ENCODE measurements around the gene C1orf35.

Gene C1orf35

DNA sequence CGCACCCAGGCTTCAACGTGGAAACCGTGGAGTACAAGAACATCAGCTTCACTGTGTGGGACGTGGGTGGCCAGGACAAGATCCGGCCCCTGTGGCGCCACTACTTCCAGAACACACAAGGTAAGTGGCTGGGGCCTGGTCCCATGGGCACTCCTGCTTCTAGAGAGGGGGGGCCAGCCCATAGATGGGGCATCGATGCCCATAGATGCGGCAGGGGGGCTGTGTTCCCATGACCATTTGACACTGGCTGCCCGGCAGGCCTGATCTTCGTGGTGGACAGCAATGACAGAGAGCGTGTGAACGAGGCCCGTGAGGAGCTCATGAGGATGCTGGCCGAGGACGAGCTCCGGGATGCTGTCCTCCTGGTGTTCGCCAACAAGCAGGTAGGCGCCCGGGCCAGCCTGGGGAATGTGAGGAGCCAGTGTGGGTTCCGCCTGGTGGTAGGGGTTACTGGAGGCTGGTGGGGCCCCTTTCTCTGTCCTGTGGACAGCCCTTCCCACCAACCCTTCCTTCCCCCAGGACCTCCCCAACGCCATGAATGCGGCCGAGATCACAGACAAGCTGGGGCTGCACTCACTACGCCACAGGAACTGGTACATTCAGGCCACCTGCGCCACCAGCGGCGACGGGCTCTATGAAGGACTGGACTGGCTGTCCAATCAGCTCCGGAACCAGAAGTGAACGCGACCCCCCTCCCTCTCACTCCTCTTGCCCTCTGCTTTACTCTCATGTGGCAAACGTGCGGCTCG lies 5.6 kb downstream of the C1orf35 start:
- no peak for DNase-seq (ENCODE audit: extremely low spot score, insufficient read length, low read depth)
- FAIRE-seq = no peak

DNA sequence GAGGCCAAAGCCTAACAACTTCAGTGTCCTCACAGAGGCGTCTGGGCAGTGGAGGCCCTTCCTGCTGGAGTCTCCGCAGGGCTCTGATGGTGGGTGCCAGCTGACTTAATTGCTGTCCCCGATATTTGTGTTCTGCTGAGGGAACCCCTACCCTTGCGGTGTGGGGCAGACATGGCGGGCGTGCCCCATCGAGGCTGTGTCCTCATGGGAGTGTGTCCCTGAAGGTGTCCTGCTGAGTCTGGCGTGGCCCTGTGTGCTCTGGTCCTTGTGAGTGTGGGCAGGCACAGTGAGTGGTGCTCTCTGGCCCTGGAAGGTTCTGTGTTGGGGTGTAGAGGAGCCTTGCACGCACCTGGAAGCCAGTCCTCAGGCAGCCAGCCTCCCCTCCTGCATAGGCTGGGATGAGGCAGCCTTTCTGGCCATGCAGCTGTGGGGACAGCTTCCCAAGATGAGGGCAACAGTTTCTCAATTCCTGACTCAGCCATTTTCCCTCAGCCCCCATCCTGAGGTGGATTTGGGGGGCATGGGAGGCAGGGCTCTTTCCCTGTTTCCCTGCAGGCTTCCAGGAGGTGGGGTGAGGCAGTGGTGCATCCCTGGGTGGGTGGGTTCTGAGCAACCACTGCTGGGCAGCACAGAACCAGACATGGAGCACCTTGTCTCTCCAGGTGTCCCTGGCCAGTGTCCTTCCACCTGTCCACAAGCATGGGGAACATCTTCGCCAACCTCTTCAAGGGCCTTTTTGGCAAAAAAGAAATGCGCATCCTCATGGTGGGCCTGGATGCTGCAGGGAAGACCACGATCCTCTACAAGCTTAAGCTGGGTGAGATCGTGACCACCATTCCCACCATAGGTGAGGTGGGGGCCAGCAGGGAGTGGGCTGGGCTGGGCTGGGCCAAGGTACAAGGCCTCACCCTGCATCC lies 6.5 kb downstream of the C1orf35 start:
- DNase-seq (ENCODE audit: extremely low spot score, insufficient read length, low read depth) (no peak), FAIRE-seq (no peak)

DNA sequence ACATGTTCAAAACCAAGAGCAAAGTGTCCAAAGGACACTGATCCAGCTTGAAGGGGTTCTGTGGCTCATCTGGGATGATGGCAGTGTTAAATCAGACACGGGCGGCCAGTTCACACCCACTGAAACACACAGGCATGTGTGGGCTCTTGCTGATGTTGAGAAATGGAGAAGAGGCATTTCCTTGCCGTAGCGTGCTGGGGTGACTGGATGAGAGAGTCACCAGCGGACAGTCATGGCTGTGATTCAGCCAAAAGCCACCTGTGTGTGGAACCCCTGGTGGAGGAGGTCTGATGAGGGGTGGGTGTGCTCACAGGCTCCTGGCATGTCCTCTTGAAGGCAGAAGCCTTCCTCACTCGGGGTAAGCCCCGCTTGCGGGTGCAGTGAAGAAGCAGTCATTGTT lies 7.2 kb downstream of the C1orf35 start:
- no peak for FAIRE-seq
- DNase-seq (ENCODE audit: extremely low spot score, insufficient read length, low read depth) = no peak

DNA sequence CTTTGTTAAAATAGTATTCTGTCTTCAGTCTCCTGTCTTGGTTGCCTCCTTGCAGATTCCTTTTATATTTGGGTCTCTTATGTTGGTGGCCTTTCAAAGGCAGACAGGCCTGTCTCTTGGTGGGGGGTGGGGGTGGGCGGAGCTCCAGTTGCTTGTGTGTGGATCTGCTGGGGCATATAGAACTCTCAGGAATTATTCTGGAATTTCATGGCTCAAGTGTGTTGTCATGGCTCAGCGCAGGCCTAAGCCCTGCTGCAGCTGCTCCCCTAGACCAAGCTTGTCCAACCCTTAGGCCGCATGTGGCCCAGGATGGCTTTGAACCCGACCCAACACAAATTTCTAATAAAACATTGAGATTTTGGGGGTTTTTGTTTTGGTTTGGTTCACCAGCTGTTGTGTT lies 8.0 kb downstream of the C1orf35 start:
- no peak for FAIRE-seq
- DNase-seq (ENCODE audit: extremely low spot score, insufficient read length, low read depth) = no peak

DNA sequence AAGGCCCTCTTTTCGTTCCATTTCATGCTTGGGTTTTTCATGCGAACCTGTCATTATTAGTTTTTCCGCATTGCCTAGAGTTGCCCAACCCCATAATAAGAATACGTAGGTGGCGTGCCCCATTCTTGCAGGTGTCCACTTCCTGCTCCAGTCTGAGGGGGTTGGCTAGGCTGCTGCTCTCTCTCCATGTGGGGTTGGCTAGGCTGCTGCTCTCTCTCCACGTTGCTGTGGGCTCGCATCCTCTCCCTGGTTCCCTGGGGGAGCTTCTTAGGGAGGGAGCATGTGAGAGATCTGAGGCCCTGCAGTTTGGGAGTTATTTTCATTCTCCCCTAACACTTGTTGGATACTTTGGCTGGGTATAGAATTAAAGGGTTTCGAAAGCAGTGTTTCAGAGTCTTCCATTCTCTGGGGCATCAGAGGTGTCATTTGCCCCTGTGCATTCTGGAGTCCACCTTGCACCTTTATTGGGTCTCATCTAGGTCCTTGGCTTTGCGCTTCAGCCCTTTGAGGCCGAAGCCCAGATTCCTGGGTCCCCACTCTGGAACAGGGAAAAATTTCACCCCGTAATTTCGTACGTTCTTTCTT lies 8.6 kb downstream of the C1orf35 start:
- no peak for FAIRE-seq

DNA sequence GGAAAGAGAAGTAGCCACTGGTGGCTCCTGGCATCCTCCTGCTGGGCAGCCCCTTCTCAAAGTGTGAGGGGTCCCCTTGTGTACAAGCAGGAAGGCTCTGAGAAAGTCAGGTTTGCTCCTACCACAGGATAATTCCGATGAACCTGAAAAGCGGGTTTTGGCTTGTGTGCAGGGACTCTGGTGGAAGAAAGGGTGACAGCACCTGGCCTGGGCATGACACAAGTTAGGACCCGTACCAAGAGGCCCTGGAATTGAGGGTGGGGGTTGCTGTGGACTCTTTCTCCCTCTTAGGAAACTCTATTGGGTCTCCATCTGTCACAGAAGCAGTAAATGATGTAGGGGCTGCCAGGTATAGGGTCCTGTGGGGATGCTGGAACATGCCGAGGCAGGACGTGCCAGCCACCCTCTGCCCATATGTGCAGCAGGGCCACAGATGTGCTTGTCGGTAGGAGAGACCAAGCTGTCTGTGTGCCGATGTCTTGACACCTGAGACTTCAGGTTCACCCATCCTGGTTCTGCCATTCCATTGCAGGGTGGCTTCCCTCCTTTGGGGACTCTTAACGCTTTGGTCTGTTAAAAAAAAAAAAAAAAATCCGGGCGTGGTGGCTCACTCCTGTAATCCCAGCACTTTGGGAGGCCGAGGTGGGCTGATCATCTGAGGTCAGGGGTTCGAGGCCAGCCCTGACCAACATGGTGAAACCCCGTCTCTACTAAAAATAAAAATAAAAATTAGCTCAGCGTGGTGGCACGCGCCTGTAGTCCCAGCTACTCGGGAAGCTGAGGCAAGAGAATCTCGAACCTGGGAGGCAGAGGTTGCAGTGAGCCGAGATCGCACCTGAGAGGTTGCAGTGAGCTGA lies 9.8 kb downstream of the C1orf35 start:
- DNase-seq (ENCODE audit: extremely low spot score, insufficient read length, low read depth) = no peak
- no peak for FAIRE-seq

More for the DNA sequence above, 8.6 kb downstream of the C1orf35 start:
- no peak for DNase-seq (ENCODE audit: extremely low spot score, insufficient read length, low read depth)

DNA sequence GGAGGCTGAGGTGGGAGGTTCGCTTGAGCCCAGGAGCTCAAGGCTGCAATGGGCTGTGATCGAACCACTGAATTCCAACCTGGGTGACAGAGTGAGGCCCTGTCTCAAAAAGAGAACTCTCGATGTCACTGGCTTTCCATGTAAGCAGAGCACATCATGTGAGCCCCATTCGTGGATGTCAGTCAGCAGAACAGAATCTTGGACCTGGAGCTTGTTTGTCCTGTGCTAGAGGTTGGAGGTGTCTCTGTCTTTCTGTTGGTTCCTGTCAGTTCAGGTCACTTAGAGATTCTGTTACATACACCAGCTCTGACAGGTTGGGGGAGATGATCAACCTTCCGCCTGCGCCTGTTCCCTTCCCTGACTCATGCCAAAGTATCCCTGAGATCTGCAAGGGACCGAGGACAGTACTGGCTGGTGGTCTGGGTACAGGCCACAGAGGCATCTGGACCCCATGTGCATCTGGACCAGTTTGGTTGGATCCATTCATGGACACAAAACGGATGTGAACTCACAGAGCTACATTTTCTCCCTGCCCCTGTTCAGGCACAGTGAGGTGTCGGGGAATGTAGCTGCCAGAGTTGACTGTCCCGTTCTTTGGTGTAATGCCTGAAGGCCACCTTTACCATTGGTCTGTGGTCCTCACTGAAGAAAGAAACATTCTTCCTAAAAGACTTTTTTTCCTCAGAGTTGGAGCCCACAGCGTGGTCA lies 10.6 kb downstream of the C1orf35 start:
- DNase-seq (ENCODE audit: extremely low spot score, insufficient read length, low read depth) (no peak), FAIRE-seq (no peak)

DNA sequence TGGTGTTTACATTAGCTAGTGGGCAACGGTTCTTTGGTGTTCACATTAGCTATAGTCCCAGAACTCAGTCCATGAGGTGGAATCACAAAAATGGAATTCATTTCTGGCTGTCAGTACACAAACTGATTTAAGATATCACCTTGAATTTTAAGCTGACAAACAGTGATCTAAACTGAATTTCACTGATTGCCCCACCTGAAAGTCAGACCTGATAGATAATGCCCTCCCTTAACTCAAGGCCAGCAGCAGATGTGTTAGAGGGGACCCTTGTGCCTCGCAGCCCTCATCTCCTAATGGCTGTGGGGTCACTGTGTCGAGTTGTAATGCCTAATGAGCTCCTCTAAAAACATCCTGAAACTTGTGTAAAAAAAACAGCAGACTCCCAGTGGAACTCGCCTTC lies 12.0 kb downstream of the C1orf35 start:
- FAIRE-seq (no peak), DNase-seq (ENCODE audit: extremely low spot score, insufficient read length, low read depth) (no peak)

DNA sequence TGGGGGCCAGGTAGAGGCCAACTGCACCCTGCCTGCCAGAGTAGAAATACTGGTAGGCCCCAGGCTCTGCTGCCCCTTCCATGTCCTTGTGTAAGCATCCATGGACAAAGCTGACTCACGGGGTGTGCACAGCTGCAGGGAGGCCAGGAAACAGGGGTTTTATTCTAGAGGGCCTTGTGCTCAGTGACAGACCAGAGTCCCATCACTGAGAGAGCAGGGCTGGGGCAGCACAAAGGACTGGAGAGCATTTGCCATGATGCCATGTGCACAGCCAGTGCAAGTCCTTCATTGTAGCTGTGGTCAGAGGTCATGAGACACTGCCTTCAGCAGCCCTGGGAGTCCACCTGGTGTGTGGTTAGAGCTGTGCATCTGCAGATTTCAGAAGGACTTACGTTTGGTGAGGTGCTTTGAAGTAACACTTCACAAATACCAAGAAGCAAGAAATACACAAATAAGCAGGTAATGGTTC lies 12.5 kb downstream of the C1orf35 start:
- FAIRE-seq = no peak
- DNase-seq (ENCODE audit: extremely low spot score, insufficient read length, low read depth) = no peak

DNA sequence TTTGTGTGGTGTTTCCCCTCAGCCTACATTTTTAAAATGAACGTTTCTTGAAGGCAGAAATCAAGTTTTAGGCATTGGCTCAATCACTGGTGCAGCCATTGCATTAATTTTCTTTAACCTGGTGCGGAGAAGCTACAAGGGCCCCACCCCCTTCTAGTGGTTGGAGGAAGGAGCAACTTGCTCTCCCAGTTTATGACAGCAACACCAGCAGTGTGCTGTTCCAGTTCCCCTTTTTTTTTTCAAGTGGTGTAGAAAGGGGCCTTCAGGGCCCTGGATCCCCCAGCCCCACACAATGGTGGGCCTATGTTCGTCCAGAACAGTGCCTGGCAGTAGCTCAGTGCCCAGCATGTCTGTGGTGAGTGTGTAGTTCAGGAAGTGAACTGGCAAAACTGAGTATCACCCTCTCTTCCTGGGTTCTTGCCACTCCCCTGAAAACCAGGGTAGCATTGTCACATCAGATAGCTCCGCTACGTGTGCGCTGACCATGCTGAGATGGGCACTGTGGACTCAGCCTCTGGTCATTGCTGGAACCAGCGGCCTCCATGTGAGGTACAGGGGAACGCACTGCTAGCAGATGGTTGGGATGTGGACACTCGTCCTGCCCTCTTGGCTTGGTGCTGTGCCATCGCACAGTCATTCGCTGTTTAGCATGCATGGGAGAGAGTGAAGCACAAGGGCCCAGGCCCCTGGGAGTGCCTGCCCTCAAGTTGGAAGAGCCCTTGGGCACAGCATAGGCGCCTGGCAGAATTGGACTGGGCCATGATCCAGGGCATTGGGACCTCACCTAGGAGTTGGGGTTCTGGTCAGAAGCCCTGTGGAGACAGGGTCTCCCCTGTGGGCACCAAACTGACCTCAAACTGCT lies 13.4 kb downstream of the C1orf35 start:
- DNase-seq (ENCODE audit: extremely low spot score, insufficient read length, low read depth) = no peak
- FAIRE-seq = no peak

DNA sequence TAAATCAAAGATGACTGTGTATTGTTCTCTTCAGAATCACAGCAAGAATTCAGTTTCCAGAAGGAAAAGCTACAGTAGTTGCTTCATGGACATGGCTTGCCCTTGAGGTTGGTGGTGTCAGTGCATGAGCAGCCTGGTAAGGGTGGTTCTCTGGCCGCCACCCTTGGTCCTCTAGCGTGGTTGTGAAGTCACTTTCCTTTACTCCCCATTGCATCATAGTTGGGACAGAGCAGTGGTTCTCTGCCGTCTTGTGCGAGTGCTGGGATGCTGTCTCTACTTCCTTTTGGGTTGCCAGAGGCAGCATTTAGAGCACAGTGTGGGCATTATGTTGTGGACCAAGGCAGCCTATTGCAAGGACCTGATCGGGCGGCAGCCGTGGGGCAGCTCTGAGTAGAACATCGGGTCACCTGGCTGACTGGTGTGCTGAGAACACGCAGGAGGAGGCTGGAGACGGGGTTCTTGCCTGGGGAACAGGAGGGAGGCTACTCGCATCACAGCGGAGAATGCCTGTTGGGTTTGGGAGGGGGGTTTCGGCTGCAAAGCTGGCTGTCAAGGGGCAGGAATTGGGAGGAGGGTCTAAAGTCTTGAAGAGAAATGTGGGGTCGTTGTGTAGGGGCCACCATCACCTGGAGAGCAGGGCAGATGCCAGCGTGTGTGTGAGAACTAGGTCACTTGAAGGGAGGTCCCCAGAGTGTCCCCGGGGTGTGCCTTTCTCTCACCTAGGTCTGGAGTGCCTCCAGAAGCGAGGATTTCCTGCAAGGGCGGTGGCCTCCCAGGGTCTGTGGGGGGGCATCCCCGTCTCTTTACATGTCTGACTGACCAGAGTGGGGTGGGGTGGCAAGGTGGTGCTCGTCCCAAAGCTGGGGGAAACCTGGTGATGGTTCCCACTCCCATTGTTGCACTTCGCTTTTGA lies 14.3 kb downstream of the C1orf35 start:
- FAIRE-seq (no peak), DNase-seq (ENCODE audit: extremely low spot score, insufficient read length, low read depth) (no peak)

DNA sequence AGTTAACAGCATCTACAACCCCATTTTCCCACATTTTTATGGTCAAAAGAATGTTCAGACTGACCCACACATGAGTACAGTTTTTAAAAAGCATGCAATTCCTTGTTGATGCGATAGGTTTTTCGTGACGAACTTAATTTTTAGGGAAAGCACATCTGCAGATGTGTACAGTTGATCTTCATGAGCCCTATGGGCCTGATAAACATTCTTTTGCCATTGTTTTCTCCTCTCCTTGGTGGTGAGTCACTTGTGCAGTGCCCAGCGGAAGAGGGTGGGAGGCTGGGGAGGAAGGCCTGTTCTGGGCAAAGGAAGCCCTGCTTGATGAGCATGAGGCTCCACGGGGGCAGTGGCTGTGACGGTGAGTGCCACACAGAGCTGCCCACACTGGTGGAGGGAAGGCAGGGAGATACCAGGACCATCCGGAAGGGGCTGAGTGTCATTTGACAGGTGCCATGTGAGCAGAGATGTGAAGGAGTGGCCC lies 15.3 kb downstream of the C1orf35 start:
- FAIRE-seq (no peak), DNase-seq (ENCODE audit: extremely low spot score, insufficient read length, low read depth) (no peak)

DNA sequence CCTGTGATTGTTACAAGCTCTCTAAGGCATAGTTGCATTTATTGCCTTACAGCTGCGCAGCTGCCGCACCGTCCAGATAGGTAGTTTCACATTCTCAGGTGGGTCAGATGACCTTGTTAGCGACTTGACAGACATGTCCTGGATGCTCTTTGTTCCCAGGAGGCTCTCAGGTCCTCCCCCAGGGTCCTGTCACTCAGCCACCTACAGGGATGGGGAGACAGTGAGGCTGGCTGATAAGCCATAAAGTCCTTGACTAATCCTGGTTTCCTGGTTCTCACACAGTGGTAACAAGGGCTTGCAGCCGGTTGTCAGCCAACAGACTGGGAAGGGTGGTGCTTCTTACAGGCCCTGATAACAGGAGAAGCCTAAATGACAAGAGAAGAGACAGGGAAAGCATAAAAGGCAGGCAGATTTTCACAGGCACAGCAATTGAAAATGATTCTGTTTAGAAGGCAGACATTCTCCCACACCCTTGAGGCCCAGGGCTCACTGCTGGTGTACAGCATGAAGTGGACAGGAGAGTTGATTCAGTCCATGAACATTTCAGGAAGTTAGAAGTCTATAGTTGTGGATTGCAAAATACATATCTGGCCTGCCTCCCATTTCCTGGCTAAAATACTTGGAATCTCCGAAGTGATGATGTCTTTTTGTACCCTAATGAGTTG lies 17.7 kb downstream of the C1orf35 start:
- DNase-seq (ENCODE audit: extremely low spot score, insufficient read length, low read depth) (no peak), FAIRE-seq (no peak)

DNA sequence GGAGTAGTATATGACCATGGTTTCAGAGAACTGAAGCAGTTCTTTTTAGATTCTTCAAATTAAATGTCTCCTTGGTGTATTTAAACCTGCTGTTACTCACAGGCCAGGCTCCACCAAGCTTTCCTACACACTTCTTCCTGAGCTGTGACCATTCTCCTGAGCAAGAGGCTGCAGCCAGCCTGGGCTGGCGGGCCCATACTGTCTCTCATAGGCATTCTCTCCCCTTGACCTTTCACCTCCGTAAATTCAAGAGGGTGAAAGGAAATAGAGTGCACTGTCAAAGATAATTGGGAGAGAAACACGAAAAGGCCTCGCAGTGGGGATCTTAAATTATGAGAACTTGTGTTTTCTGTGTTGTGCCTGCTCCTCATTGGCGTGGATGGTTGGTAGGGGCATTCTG lies 18.3 kb downstream of the C1orf35 start:
- DNase-seq (ENCODE audit: extremely low spot score, insufficient read length, low read depth) (no peak), FAIRE-seq (no peak)

DNA sequence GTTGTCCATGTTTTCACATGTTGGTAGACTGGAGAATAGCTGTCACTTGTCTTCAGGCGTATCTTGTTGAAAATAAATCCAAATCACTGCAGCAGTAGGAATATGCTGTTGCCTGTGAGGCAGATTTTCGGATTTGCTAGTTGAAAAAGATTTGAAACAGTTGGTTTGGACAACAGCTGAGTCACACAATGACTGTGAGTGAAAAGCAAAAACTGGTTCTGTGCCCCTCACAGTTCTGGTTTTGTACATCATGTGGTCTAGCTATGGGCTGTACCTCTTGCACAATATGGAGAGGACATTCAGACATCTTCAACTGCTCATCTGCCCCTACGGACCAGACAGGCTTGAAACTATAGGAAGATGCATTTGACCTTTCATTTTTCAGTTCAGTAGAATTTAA lies 18.8 kb downstream of the C1orf35 start:
- FAIRE-seq (no peak), DNase-seq (ENCODE audit: extremely low spot score, insufficient read length, low read depth) (no peak)

DNA sequence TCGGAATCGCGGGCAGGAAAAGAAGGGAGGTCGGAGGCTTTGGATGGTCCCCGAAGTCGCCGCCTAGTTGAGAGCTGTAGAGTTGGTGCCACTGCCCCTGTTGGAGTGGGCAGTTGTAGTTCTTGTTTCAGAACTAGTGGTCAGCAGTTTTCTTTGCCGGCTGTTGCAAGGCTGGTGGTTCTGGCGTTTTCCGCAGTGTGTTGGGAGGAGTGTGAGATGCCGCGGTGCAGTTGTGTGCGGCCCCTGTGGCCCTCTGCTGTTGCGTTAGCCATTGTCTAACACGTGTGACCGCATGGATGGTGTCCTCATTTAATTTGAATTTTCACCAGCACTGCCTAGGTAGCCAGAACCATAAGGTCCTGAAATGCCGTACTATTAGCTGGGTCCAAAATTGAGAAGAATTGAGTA lies 19.2 kb downstream of the C1orf35 start:
- FAIRE-seq (no peak), DNase-seq (ENCODE audit: extremely low spot score, insufficient read length, low read depth) (no peak)

Measured in GM18507 (cell line).